Fibroblast of upper back skin (primary cell): ENCODE results near the gene PFN3.

Source experiments
- DNase-seq: peaks from one replicate; pipeline ENCODE4 v3.0.0-alpha.2; 2013

The PFN3 gene

GRCh38 chr5:177437623-177438022 lies 37.2 kb upstream of the PFN3 start:
- DNase-seq, result no peak

- no peak for DNase-seq
Measured at GRCh38 chr5:177435847-177436536, 35.5 kb upstream of the PFN3 start.

- no peak for DNase-seq
Measured at GRCh38 chr5:177434942-177435738, 34.7 kb upstream of the PFN3 start.

GRCh38 chr5:177434437-177434836 lies 34.0 kb upstream of the PFN3 start:
- DNase-seq, result no peak

GRCh38 chr5:177433658-177434217 lies 33.3 kb upstream of the PFN3 start:
- no peak for DNase-seq

GRCh38 chr5:177432839-177433657 lies 32.6 kb upstream of the PFN3 start:
- no peak for DNase-seq

- no peak for DNase-seq
Measured at GRCh38 chr5:177432143-177432838, 31.8 kb upstream of the PFN3 start.

- DNase-seq, result no peak
Measured at GRCh38 chr5:177431317-177432142, 31.1 kb upstream of the PFN3 start.

GRCh38 chr5:177430972-177431316 lies 30.5 kb upstream of the PFN3 start:
- DNase-seq, result no peak

GRCh38 chr5:177430140-177430951 lies 29.9 kb upstream of the PFN3 start:
- no peak for DNase-seq

GRCh38 chr5:177429248-177430040 lies 29.0 kb upstream of the PFN3 start:
- no peak for DNase-seq

GRCh38 chr5:177428574-177429217 lies 28.2 kb upstream of the PFN3 start:
- no peak for DNase-seq

GRCh38 chr5:177427919-177428573 lies 27.6 kb upstream of the PFN3 start:
- no peak for DNase-seq

GRCh38 chr5:177427211-177427822 lies 26.9 kb upstream of the PFN3 start:
- DNase-seq, result no peak

- no peak for DNase-seq
Measured at GRCh38 chr5:177426566-177427210, 26.2 kb upstream of the PFN3 start, which contains the start of gene GRK6. Gene GRK6, plus strand, starts transcription at chr5:177426676. Its CDS starts 170 bp downstream, at chr5:177426846.

- DNase-seq, result peak; percentile 100
Measured at GRCh38 chr5:177425801-177426565, 25.5 kb upstream of the PFN3 start.
